ENCODE measurements around the gene RPL5.

- TF ChIP-seq EZH2phosphoT487 (IDR thresholded peaks at IDR 0.05; ENCODE audit: unreplicated experiment) (no peak), CTCF (conservative IDR thresholded peaks at IDR 0.05; ENCODE audit: low read depth in 2 of 2) (no peak), ZNF114 (CRISPR knock-in tag; IDR thresholded peaks at IDR 0.05) (no peak), EZH2 (IDR thresholded peaks at IDR 0.05; ENCODE audit: low read depth, unreplicated experiment) (no peak), ZNF331 (CRISPR knock-in tag; IDR thresholded peaks at IDR 0.05; ENCODE audit: low read depth) (no peak), JUNB (IDR thresholded peaks at IDR 0.05; ENCODE audit: unreplicated experiment) (no peak)
- TF ChIP-seq, protein P1, sequence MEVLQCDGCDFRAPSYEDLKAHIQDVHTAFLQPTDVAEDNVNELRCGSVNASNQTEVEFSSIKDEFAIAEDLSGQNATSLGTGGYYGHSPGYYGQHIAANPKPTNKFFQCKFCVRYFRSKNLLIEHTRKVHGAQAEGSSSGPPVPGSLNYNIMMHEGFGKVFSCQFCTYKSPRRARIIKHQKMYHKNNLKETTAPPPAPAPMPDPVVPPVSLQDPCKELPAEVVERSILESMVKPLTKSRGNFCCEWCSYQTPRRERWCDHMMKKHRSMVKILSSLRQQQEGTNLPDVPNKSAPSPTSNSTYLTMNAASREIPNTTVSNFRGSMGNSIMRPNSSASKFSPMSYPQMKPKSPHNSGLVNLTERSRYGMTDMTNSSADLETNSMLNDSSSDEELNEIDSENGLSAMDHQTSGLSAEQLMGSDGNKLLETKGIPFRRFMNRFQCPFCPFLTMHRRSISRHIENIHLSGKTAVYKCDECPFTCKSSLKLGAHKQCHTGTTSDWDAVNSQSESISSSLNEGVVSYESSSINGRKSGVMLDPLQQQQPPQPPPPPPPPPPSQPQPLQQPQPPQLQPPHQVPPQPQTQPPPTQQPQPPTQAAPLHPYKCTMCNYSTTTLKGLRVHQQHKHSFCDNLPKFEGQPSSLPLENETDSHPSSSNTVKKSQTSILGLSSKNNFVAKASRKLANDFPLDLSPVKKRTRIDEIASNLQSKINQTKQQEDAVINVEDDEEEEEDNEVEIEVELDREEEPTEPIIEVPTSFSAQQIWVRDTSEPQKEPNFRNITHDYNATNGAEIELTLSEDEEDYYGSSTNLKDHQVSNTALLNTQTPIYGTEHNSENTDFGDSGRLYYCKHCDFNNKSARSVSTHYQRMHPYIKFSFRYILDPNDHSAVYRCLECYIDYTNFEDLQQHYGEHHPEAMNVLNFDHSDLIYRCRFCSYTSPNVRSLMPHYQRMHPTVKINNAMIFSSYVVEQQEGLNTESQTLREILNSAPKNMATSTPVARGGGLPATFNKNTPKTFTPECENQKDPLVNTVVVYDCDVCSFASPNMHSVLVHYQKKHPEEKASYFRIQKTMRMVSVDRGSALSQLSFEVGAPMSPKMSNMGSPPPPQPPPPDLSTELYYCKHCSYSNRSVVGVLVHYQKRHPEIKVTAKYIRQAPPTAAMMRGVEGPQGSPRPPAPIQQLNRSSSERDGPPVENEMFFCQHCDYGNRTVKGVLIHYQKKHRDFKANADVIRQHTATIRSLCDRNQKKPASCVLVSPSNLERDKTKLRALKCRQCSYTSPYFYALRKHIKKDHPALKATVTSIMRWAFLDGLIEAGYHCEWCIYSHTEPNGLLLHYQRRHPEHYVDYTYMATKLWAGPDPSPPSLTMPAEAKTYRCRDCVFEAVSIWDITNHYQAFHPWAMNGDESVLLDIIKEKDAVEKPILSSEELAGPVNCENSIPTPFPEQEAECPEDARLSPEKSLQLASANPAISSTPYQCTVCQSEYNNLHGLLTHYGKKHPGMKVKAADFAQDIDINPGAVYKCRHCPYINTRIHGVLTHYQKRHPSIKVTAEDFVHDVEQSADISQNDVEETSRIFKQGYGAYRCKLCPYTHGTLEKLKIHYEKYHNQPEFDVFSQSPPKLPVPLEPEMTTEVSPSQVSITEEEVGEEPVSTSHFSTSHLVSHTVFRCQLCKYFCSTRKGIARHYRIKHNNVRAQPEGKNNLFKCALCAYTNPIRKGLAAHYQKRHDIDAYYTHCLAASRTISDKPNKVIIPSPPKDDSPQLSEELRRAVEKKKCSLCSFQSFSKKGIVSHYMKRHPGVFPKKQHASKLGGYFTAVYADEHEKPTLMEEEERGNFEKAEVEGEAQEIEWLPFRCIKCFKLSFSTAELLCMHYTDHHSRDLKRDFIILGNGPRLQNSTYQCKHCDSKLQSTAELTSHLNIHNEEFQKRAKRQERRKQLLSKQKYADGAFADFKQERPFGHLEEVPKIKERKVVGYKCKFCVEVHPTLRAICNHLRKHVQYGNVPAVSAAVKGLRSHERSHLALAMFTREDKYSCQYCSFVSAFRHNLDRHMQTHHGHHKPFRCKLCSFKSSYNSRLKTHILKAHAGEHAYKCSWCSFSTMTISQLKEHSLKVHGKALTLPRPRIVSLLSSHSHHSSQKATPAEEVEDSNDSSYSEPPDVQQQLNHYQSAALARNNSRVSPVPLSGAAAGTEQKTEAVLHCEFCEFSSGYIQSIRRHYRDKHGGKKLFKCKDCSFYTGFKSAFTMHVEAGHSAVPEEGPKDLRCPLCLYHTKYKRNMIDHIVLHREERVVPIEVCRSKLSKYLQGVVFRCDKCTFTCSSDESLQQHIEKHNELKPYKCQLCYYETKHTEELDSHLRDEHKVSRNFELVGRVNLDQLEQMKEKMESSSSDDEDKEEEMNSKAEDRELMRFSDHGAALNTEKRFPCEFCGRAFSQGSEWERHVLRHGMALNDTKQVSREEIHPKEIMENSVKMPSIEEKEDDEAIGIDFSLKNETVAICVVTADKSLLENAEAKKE (CRISPR knock-in tag; IDR thresholded peaks at IDR 0.05), result no peak
Observed at GRCh38 chr1:92784021-92784638, 47.7 kb upstream of the RPL5 start.

Measured in GM23338 (cell line).